HepG2 (cell line): ENCODE results near the gene CPPED1. TPM values are rescaled to one million over a fixed set of nuclear protein-coding genes. Genes with fewer than 3 reads are reported as not detected.

Experiments
- ATF7 ChIP-seq, 2 experiments: fragments of 450-650 bp in 1 of 2; sonication (generic) in 1 of 2; formaldehyde crosslinking in 1 of 2; IDR thresholded peaks; 2 replicates each; pipeline versions ENCODE4 v1.4.0 to v1.6.1; 2016 to 2020; ENCODE audit warnings: antibody characterized with exemption in 1 of 2, mild to moderate bottlenecking in 1 of 2, missing genetic modification reagents in 1 of 2
- ATM ChIP-seq: fragments of 450-650 bp; IDR thresholded peaks from 2 replicates; pipeline ENCODE4 v1.7.1; 2017; ENCODE audit warnings: mild to moderate bottlenecking, borderline replicate concordance
- DPF2 ChIP-seq: sonication (generic); formaldehyde crosslinking; IDR thresholded peaks from 2 replicates; pipeline ENCODE4 v1.4.0; 2020; ENCODE audit warnings: mild to moderate bottlenecking, low read depth, missing genetic modification reagents, borderline replicate concordance
- FOXC1 ChIP-seq: sonication (generic); formaldehyde crosslinking; IDR thresholded peaks from 2 replicates; pipeline ENCODE4 v1.8.0; 2022; ENCODE audit warnings: mild to moderate bottlenecking, missing genetic modification reagents, borderline replicate concordance
- FOXP4 ChIP-seq: sonication (generic); formaldehyde crosslinking; IDR thresholded peaks from 2 replicates; pipeline ENCODE4 v1.4.0; 2020; ENCODE audit warnings: missing genetic modification reagents
- HNRNPUL1 ChIP-seq: fragments of 200-400 bp; formaldehyde crosslinking; IDR thresholded peaks from 2 replicates; pipeline ENCODE4 v1.6.1; 2017; ENCODE audit warnings: low read depth, mild to moderate bottlenecking, low read length, moderate library complexity
- IKZF1 ChIP-seq: fragments of 450-650 bp; IDR thresholded peaks from 2 replicates; pipeline ENCODE4 v1.7.1; 2016
- IRF1 ChIP-seq: sonication (generic); formaldehyde crosslinking; IDR thresholded peaks from 2 replicates; pipeline ENCODE4 v1.4.0; 2020; ENCODE audit warnings: low read depth, mild to moderate bottlenecking, missing genetic modification reagents
- MXD4 ChIP-seq: IDR thresholded peaks from 2 replicates; pipeline ENCODE4 v1.6.1; 2016; ENCODE audit warnings: mild to moderate bottlenecking, missing biosample characterization, missing genetic modification reagents
- TCF7 ChIP-seq: sonication (generic); IDR thresholded peaks from 2 replicates; pipeline ENCODE4 v1.6.1; 2016; ENCODE audit warnings: antibody characterized with exemption, low read depth
- ZBTB20 ChIP-seq: sonication (generic); formaldehyde crosslinking; IDR thresholded peaks from 2 replicates; pipeline ENCODE4 v1.8.1; 2023; ENCODE audit warnings: missing genetic modification reagents, low read depth, mild to moderate bottlenecking, borderline replicate concordance
- ZNF234 ChIP-seq: sonication (generic); formaldehyde crosslinking; conservative IDR thresholded peaks from 2 replicates; pipeline ENCODE4 v1.5.1; 2020; ENCODE audit warnings: mild to moderate bottlenecking, missing genetic modification reagents
- ZNF326 ChIP-seq: sonication (generic); formaldehyde crosslinking; IDR thresholded peaks from 2 replicates; pipeline ENCODE4 v1.4.0; 2020; ENCODE audit warnings: missing genetic modification reagents, borderline replicate concordance
- ZNF713 ChIP-seq: sonication (generic); formaldehyde crosslinking; IDR thresholded peaks from 2 replicates; pipeline ENCODE4 v1.4.0; 2020; ENCODE audit warnings: mild to moderate bottlenecking, missing genetic modification reagents
- polyA plus RNA-seq, 8 experiments: library from polyadenylated mRNA; depleted of rRNA in 3 of 8; stranded (reverse) in 7 of 8; unstranded in 1 of 8; fragments of >200 nt; fragmentation: Illumina TruSeq in 4 of 8; extraction: Trizol in 4 of 8; gene quantifications; 2 replicates each; pipeline versions ENCODE4 v1.2.1 to v1.2.3, GENCODE V29; 2011 to 2016; ENCODE audit warnings: low read depth in 4 of 8, missing spikeins in 1 of 8, mixed read lengths in 1 of 8; ENCODE audit not compliant: insufficient read depth in 1 of 8
- total RNA-seq, 5 experiments: library from RNA; depleted of rRNA; stranded (reverse); fragments of >200 nt; fragmentation: Illumina TruSeq; extraction: Trizol; gene quantifications; 2 replicates each; pipeline ENCODE4 v1.2.3, GENCODE V29; 2016; ENCODE audit warnings: low read depth in 1 of 5
- TF ChIP-seq, protein P1 (sequence below): sonication (generic); formaldehyde crosslinking; IDR thresholded peaks from 2 replicates; pipeline ENCODE4 v1.4.0; 2020; ENCODE audit warnings: missing genetic modification reagents
- TF ChIP-seq, protein P2 (sequence below): sonication (generic); formaldehyde crosslinking; IDR thresholded peaks from 2 replicates; pipeline ENCODE4 v1.5.1; 2020; ENCODE audit warnings: mild to moderate bottlenecking, missing genetic modification reagents
- TF ChIP-seq, protein P3 (sequence below): sonication (generic); formaldehyde crosslinking; conservative IDR thresholded peaks from 2 replicates; pipeline ENCODE4 v1.4.0; 2020; ENCODE audit warnings: missing genetic modification reagents

The CPPED1 gene
- total and polyA plus RNA-seq, 2 of the 13 experiments (the other 11 are each of a cell fraction or from before 2014, with no cell fraction given): 66.6 to 71.3 TPM

- TF ChIP-seq, protein P1, sequence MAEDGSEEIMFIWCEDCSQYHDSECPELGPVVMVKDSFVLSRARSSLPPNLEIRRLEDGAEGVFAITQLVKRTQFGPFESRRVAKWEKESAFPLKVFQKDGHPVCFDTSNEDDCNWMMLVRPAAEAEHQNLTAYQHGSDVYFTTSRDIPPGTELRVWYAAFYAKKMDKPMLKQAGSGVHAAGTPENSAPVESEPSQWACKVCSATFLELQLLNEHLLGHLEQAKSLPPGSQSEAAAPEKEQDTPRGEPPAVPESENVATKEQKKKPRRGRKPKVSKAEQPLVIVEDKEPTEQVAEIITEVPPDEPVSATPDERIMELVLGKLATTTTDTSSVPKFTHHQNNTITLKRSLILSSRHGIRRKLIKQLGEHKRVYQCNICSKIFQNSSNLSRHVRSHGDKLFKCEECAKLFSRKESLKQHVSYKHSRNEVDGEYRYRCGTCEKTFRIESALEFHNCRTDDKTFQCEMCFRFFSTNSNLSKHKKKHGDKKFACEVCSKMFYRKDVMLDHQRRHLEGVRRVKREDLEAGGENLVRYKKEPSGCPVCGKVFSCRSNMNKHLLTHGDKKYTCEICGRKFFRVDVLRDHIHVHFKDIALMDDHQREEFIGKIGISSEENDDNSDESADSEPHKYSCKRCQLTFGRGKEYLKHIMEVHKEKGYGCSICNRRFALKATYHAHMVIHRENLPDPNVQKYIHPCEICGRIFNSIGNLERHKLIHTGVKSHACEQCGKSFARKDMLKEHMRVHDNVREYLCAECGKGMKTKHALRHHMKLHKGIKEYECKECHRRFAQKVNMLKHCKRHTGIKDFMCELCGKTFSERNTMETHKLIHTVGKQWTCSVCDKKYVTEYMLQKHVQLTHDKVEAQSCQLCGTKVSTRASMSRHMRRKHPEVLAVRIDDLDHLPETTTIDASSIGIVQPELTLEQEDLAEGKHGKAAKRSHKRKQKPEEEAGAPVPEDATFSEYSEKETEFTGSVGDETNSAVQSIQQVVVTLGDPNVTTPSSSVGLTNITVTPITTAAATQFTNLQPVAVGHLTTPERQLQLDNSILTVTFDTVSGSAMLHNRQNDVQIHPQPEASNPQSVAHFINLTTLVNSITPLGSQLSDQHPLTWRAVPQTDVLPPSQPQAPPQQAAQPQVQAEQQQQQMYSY (CRISPR knock-in tag): no peak
- TF ChIP-seq ZNF713 (CRISPR knock-in tag) (no peak), ATF7 (IDR thresholded peaks at IDR 0.05) (peak; percentile 85), ATF7 (CRISPR knock-in tag; IDR thresholded peaks at IDR 0.05) (peak; percentile 93), IRF1 (CRISPR knock-in tag) (no peak; the same call in 1 of the 2 replicates), ZBTB20 (CRISPR knock-in tag) (peak; percentile 11; the same call in 1 of the 2 replicates), ATM (peak; percentile 99), HNRNPUL1 (peak; percentile 100), TCF7 (peak; percentile 58), DPF2 (CRISPR knock-in tag) (peak; percentile 76), IKZF1 (no peak), MXD4 (peak; percentile 14), ZNF326 (no peak), FOXP4 (peak; percentile 88), FOXC1 (CRISPR knock-in tag) (peak; percentile 77), ZNF234 (CRISPR knock-in tag) (no peak)
- TF ChIP-seq, protein P2, sequence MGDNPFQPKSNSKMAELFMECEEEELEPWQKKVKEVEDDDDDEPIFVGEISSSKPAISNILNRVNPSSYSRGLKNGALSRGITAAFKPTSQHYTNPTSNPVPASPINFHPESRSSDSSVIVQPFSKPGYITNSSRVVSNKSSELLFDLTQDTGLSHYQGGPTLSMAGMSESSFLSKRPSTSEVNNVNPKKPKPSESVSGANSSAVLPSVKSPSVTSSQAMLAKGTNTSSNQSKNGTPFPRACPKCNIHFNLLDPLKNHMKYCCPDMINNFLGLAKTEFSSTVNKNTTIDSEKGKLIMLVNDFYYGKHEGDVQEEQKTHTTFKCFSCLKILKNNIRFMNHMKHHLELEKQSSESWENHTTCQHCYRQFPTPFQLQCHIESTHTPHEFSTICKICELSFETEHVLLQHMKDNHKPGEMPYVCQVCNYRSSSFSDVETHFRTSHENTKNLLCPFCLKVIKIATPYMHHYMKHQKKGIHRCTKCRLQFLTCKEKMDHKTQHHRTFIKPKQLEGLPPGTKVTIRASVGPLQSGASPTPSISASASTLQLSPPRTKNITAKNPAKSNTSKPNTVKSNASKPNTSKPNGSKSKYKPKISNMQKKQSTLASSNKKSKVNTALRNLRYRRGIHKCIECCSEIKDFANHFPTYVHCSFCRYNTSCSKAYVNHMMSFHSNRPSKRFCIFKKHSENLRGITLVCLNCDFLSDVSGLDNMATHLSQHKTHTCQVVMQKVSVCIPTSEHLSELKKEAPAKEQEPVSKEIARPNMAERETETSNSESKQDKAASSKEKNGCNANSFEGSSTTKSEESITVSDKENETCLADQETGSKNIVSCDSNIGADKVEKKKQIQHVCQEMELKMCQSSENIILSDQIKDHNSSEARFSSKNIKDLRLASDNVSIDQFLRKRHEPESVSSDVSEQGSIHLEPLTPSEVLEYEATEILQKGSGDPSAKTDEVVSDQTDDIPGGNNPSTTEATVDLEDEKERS (CRISPR knock-in tag): peak; percentile 80; the same call in 1 of the 2 replicates
- TF ChIP-seq, protein P3, sequence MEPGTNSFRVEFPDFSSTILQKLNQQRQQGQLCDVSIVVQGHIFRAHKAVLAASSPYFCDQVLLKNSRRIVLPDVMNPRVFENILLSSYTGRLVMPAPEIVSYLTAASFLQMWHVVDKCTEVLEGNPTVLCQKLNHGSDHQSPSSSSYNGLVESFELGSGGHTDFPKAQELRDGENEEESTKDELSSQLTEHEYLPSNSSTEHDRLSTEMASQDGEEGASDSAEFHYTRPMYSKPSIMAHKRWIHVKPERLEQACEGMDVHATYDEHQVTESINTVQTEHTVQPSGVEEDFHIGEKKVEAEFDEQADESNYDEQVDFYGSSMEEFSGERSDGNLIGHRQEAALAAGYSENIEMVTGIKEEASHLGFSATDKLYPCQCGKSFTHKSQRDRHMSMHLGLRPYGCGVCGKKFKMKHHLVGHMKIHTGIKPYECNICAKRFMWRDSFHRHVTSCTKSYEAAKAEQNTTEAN: no peak
Measured at GRCh38 chr16:12613131-12613991, 190.3 kb downstream of the CPPED1 start (continued).
